H9 (cell line): ENCODE results near the gene ANXA2. TPM values are rescaled to one million over a fixed set of nuclear protein-coding genes. Genes with fewer than 3 reads are reported as not detected.

Experiments
- DNase-seq: peaks from one replicate; pipeline ENCODE4 v3.0.0-alpha.2; 2017
- H2AFZ ChIP-seq: one replicate; pipeline ENCODE4 v1.6.1; 2013; ENCODE audit warnings: mild to moderate bottlenecking, low read length, control low read depth, moderate library complexity
- H2AK5ac ChIP-seq: 2 replicates; pipeline ENCODE4 v1.6.1; 2013; ENCODE audit warnings: low read length, control low read depth, mixed read lengths; ENCODE audit not compliant: insufficient read length
- H2BK120ac ChIP-seq: one replicate; pipeline ENCODE4 v1.6.1; 2013; ENCODE audit warnings: low read depth, mild to moderate bottlenecking, low read length, control low read depth, inconsistent platforms; ENCODE audit not compliant: poor library complexity, severe bottlenecking
- H2BK12ac ChIP-seq: 2 replicates; pipeline ENCODE4 v1.6.1; 2013; ENCODE audit warnings: low read length, control low read depth, mixed read lengths, low read depth; ENCODE audit not compliant: insufficient read length
- H2BK15ac ChIP-seq: 2 replicates; pipeline ENCODE4 v1.6.1; 2013; ENCODE audit warnings: low read depth, low read length, control low read depth
- H2BK20ac ChIP-seq: one replicate; pipeline ENCODE4 v1.6.1; 2013; ENCODE audit warnings: low read depth, mild to moderate bottlenecking, low read length, control low read depth, inconsistent platforms; ENCODE audit not compliant: poor library complexity, severe bottlenecking
- H2BK5ac ChIP-seq: 2 replicates; pipeline ENCODE4 v1.6.1; 2013; ENCODE audit warnings: low read length, control low read depth, mixed read lengths; ENCODE audit not compliant: insufficient read length
- H3K14ac ChIP-seq: 2 replicates; pipeline ENCODE4 v1.6.1; 2013; ENCODE audit warnings: low read length, control low read depth; ENCODE audit not compliant: insufficient read depth
- H3K18ac ChIP-seq: 2 replicates; pipeline ENCODE4 v1.6.1; 2013; ENCODE audit warnings: low read depth, mild to moderate bottlenecking, mixed read lengths, low read length, control low read depth; ENCODE audit not compliant: insufficient read length
- H3K23ac ChIP-seq: 2 replicates; pipeline ENCODE4 v1.6.1; 2013; ENCODE audit warnings: low read length, control low read depth, mixed read lengths, low read depth; ENCODE audit not compliant: insufficient read length
- H3K23me2 ChIP-seq: 2 replicates; pipeline ENCODE4 v1.6.1; 2013; ENCODE audit warnings: low read depth, mild to moderate bottlenecking, mixed read lengths, low read length, control low read depth; ENCODE audit not compliant: insufficient read length, poor library complexity, severe bottlenecking
- H3K27ac ChIP-seq: 2 replicates; pipeline ENCODE4 v1.5.1; 2013; ENCODE audit warnings: low read length, control low read depth, mixed read lengths, low read depth; ENCODE audit not compliant: insufficient read length
- H3K27me3 ChIP-seq: 2 replicates; pipeline ENCODE4 v1.6.1; 2013; ENCODE audit warnings: low read length, control low read depth, inconsistent platforms; ENCODE audit not compliant: insufficient read depth
- H3K4ac ChIP-seq: 2 replicates; pipeline ENCODE4 v1.6.1; 2013; ENCODE audit warnings: low read depth, mild to moderate bottlenecking, control low read depth, inconsistent platforms, low read length, moderate library complexity
- H3K4me1 ChIP-seq: 2 replicates; pipeline ENCODE4 v1.6.1; 2013; ENCODE audit warnings: low read length, control low read depth, inconsistent platforms; ENCODE audit not compliant: insufficient read depth
- H3K4me2 ChIP-seq: 2 replicates; pipeline ENCODE4 v1.6.1; 2013; ENCODE audit warnings: low read length, control low read depth, mixed read lengths; ENCODE audit not compliant: insufficient read length, insufficient read depth
- H3K56ac ChIP-seq: 2 replicates; pipeline ENCODE4 v1.6.1; 2013; ENCODE audit warnings: low read depth, mild to moderate bottlenecking, mixed read lengths, low read length, control low read depth; ENCODE audit not compliant: insufficient read length
- H3K79me1 ChIP-seq: 2 replicates; pipeline ENCODE4 v1.6.1; 2013; ENCODE audit warnings: low read depth, mild to moderate bottlenecking, moderate library complexity, low read length, control low read depth, inconsistent platforms; ENCODE audit not compliant: insufficient read depth, poor library complexity, severe bottlenecking
- H3K79me2 ChIP-seq: 2 replicates; pipeline ENCODE4 v1.6.1; 2013; ENCODE audit warnings: low read length, control low read depth, inconsistent platforms; ENCODE audit not compliant: insufficient read depth
- H3K9ac ChIP-seq: 2 replicates; pipeline ENCODE4 v1.6.1; 2013; ENCODE audit warnings: low read length, control low read depth, mixed read lengths; ENCODE audit not compliant: insufficient read length; ENCODE audit errors: extremely low read depth
- H3K9me3 ChIP-seq: one replicate; pipeline ENCODE4 v1.6.1; 2013; ENCODE audit warnings: low read depth, low read length, inconsistent platforms; ENCODE audit not compliant: control insufficient read depth
- H3T11ph ChIP-seq: one replicate; pipeline ENCODE4 v1.6.1; 2013; ENCODE audit warnings: mild to moderate bottlenecking, low read length, control low read depth, inconsistent platforms
- H4K20me1 ChIP-seq: one replicate; pipeline ENCODE4 v1.6.1; 2013; ENCODE audit not compliant: control insufficient read depth, insufficient read length, insufficient read depth
- H4K5ac ChIP-seq: 2 replicates; pipeline ENCODE4 v1.6.1; 2013; ENCODE audit warnings: low read depth, mild to moderate bottlenecking, mixed read lengths, low read length, control low read depth; ENCODE audit not compliant: insufficient read length
- H4K8ac ChIP-seq: replicated peaks from 2 replicates; pipeline ENCODE4 v1.6.1; 2013; ENCODE audit warnings: low read length, control low read depth, mixed read lengths, low read depth; ENCODE audit not compliant: insufficient read length
- H4K91ac ChIP-seq: 2 replicates; pipeline ENCODE4 v1.6.1; 2013; ENCODE audit warnings: low read depth, mild to moderate bottlenecking, moderate library complexity, mixed read lengths, low read length, control low read depth; ENCODE audit not compliant: insufficient read length
- H3K27ac Mint-ChIP-seq, 3 experiments: 2 replicates in 2 of 3; 3 replicates in 1 of 3; pipeline ENCODE4 v1.8.0; 2020 to 2021; ENCODE audit warnings: mixed read lengths in 3 of 3, mild to moderate bottlenecking in 1 of 3, moderate library complexity in 1 of 3
- H3K27me3 Mint-ChIP-seq: 2 replicates; pipeline ENCODE4 v1.8.0; 2021; ENCODE audit warnings: low read depth, mild to moderate bottlenecking, moderate library complexity, mixed read lengths
- H3K36me3 Mint-ChIP-seq, 3 experiments: 2 replicates in 2 of 3; 3 replicates in 1 of 3; pipeline ENCODE4 v1.8.0; 2020 to 2021; ENCODE audit warnings: low read depth in 3 of 3, mixed read lengths in 3 of 3; ENCODE audit not compliant: insufficient read depth in 1 of 3
- H3K4me1 Mint-ChIP-seq, 2 experiments: 2 replicates each; pipeline ENCODE4 v1.8.0; 2020; ENCODE audit warnings: mixed read lengths in 2 of 2
- H3K4me3 Mint-ChIP-seq, 2 experiments: 2 replicates in 1 of 2; 3 replicates in 1 of 2; pipeline ENCODE4 v1.8.0; 2020 to 2021; ENCODE audit warnings: mild to moderate bottlenecking in 2 of 2, mixed read lengths in 2 of 2, moderate library complexity in 1 of 2
- H3K9me3 Mint-ChIP-seq, 2 experiments: 2 replicates in 1 of 2; 3 replicates in 1 of 2; pipeline ENCODE4 v1.8.0; 2020; ENCODE audit warnings: mild to moderate bottlenecking in 2 of 2, mixed read lengths in 2 of 2, moderate library complexity in 1 of 2
- WGBS: extraction: QIAGEN DNeasy Blood & Tissue Kit; methylation state at CpG from one replicate; pipeline ENCODE4 v1.1.7; 2013; ENCODE audit warnings: missing lambda C conversion rate, low lambda C conversion rate, mixed read lengths; ENCODE audit not compliant: insufficient read length; ENCODE audit errors: extremely low coverage; 5-methylcytosine and 5-hydroxymethylcytosine counted together
- total RNA-seq: library from RNA; stranded (reverse); gene quantifications from 2 replicates; pipeline ENCODE4 v1.2.1, GENCODE V29; 2021
- TF ChIP-seq, protein P1 (sequence below): fragments of 200-600 bp; sonication (generic); conservative IDR thresholded peaks from 3 replicates; pipeline ENCODE4 v1.8.0; 2021; ENCODE audit warnings: antibody characterized with exemption, mild to moderate bottlenecking

The ANXA2 gene
- total RNA-seq, 1 experiment from 2014 or later: 126 TPM

DNA sequence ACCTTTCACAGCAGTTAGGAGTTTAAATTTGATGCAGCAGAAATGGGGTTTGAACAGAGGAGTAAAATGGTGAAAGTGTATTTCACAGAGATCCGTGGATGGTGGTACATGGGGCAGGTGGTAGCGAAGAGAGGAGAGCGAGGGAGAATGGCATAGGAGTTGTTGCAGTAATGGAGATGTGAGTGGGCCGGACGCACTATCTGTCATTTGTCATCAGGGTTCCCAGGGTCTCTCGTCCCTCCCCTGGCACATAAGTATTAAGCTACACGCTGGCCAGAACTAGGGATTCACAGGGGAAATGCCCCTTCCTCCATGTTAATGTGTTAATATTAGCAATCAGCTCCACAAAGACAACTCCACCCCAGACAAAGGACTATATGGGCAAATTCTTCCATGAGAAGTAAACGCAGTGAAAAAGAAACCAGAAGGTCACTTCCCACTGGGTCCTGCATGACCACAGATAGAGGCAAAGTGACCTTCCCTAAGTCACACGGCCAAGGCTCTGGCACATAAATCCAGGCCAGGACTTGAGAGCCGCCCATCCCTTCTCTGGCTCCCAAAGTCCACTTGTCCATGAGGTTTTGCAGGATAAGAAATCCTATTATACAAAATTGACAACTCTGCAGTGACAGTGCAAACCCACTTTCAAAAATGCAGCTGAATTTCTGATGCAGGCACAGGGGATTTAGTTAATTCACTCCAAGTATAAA lies 42.5 kb downstream of the ANXA2 start:
- no peaks in the 10 kb centered on the region for H3K27me3 Mint-ChIP-seq
- H3K36me3 Mint-ChIP-seq: peaks cover 0 to 55% (median 29%) of the 10 kb centered on the region in 3 experiments; a peak in 5 of 7 replicates
- H3K18ac ChIP-seq: no peak overlapping the region
- no peak overlapping the region for H3T11ph ChIP-seq
- no peak overlapping the region for H2BK120ac ChIP-seq
- H3K4me1 Mint-ChIP-seq: peaks cover 0 to 10% of the 10 kb centered on the region in 2 experiments; a peak in 2 of 4 replicates
- no peak for DNase-seq
- no peaks in the 10 kb centered on the region for H3K9me3 Mint-ChIP-seq
- H2BK5ac ChIP-seq: no peak overlapping the region
- H3K79me1 ChIP-seq: no peaks in the 10 kb centered on the region
- no peak overlapping the region for H4K8ac ChIP-seq
- no peak overlapping the region for H3K4me3 Mint-ChIP-seq
- H3K23me2 ChIP-seq: no peaks in the 10 kb centered on the region
- H2BK20ac ChIP-seq: no peak overlapping the region
- H3K9ac ChIP-seq: no peak overlapping the region
- no peaks in the 10 kb centered on the region for H4K20me1 ChIP-seq
- H3K23ac ChIP-seq: no peak overlapping the region
- TF ChIP-seq, protein P1, sequence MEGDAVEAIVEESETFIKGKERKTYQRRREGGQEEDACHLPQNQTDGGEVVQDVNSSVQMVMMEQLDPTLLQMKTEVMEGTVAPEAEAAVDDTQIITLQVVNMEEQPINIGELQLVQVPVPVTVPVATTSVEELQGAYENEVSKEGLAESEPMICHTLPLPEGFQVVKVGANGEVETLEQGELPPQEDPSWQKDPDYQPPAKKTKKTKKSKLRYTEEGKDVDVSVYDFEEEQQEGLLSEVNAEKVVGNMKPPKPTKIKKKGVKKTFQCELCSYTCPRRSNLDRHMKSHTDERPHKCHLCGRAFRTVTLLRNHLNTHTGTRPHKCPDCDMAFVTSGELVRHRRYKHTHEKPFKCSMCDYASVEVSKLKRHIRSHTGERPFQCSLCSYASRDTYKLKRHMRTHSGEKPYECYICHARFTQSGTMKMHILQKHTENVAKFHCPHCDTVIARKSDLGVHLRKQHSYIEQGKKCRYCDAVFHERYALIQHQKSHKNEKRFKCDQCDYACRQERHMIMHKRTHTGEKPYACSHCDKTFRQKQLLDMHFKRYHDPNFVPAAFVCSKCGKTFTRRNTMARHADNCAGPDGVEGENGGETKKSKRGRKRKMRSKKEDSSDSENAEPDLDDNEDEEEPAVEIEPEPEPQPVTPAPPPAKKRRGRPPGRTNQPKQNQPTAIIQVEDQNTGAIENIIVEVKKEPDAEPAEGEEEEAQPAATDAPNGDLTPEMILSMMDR: no peak
- H3K4me1 ChIP-seq: no peaks in the 10 kb centered on the region
- H3K9me3 ChIP-seq: no peaks in the 10 kb centered on the region
- no peak overlapping the region for H2BK12ac ChIP-seq
- H3K56ac ChIP-seq: no peak overlapping the region
- no peak overlapping the region for H4K91ac ChIP-seq
- no peaks in the 10 kb centered on the region for H3K79me2 ChIP-seq
- WGBS: no CpG with 5 or more reads among the region's 10 CpGs
- no peaks in the 10 kb centered on the region; the same call in 1 of the 2 replicates for H3K27me3 ChIP-seq
- no peak overlapping the region for H2AFZ ChIP-seq
- H2BK15ac ChIP-seq: no peak overlapping the region
- H3K4me2 ChIP-seq: no peak overlapping the region
- no peak overlapping the region for H4K5ac ChIP-seq
- H2AK5ac ChIP-seq: no peak overlapping the region
- no peak overlapping the region for H3K27ac ChIP-seq
- no peak overlapping the region for H3K27ac Mint-ChIP-seq
- H3K14ac ChIP-seq: no peak overlapping the region
- H3K4ac ChIP-seq: no peak overlapping the region
